Measurements from ENCODE around the gene POP7. TPM values are rescaled to one million over a fixed set of nuclear protein-coding genes. Genes with fewer than 3 reads are reported as not detected.

POP7 gene
- total and polyA plus RNA-seq, 5 experiments from 2014 or later, result 16.9 to 41.7 (median 32.6) TPM

GRCh38 chr7:100680576-100681271, 25.2 kb upstream of the POP7 start:
- POLR2A ChIA-PET, result interaction anchor here (0.6 to 11.9 kb wide), 12 partner anchors 10 to 483 kb away, joined by 3 to 170 read pairs (median 4); partner anchors contain the start of genes FBXO24, GIGYF1, LRCH4 and MOSPD3
- Mint-ChIP-seq H3K27ac (peak overlapping the region in 9 of 10 donors; percentile 29 to 83 (median 62)), H3K36me3 (peaks cover 0 to 55% (median 2%) of the 10 kb centered on the region in 3 donors), H3K27me3 (no peaks in the 10 kb centered on the region), H3K4me3 (peak overlapping the region in 4 of 10 donors; percentile 13 to 56 (median 46)), H3K4me1 (peaks cover 20 to 47% (median 42%) of the 10 kb centered on the region in 4 donors), H3K9me3 (no peaks in the 10 kb centered on the region)
- DNase-seq, result no peak
- ATAC-seq, result no peak

- Mint-ChIP-seq H3K4me3 (peak overlapping the region in 5 of 10 donors; percentile 10 to 64 (median 37)), H3K36me3 (peaks cover 0 to 57% (median 2%) of the 10 kb centered on the region in 3 donors), H3K4me1 (peaks cover 17 to 42% (median 38%) of the 10 kb centered on the region in 4 donors), H3K27ac (peak overlapping the region in 8 of 10 donors; percentile 29 to 86 (median 64)), H3K27me3 (no peaks in the 10 kb centered on the region), H3K9me3 (no peaks in the 10 kb centered on the region)
- ATAC-seq (peak; percentile 18 to 21), DNase-seq (no peak)
- POLR2A ChIA-PET, result interaction anchor here (0.7 to 11.9 kb wide), 9 partner anchors 9 to 98 kb away, joined by 3 to 170 read pairs (median 5); partner anchors contain the start of genes FBXO24, GIGYF1, LRCH4 and MOSPD3
Observed at GRCh38 chr7:100681491-100682227, 24.3 kb upstream of the POP7 start.

- no peak for ATAC-seq
- H3K27me3 Mint-ChIP-seq, result no peaks in the 10 kb centered on the region
- H3K27ac Mint-ChIP-seq, result no peak overlapping the region
- no peak overlapping the region for H3K4me3 Mint-ChIP-seq
- POLR2A ChIA-PET, result interaction anchor here (0.7 to 11.9 kb wide), 6 partner anchors 9 to 111 kb away, joined by 3 to 170 read pairs (median 3); partner anchors contain the start of genes FBXO24, GIGYF1, LRCH4 and MOSPD3
- H3K36me3 Mint-ChIP-seq, result peaks cover 0 to 53% (median 2%) of the 10 kb centered on the region in 3 donors
- H3K9me3 Mint-ChIP-seq, result no peaks in the 10 kb centered on the region
- no peak for DNase-seq
- H3K4me1 Mint-ChIP-seq, result peaks cover 17 to 39% (median 33%) of the 10 kb centered on the region in 4 donors
Observed at GRCh38 chr7:100682228-100682741, 23.6 kb upstream of the POP7 start.

- Mint-ChIP-seq H3K9me3 (no peaks in the 10 kb centered on the region), H3K36me3 (peaks cover 0 to 52% (median 2%) of the 10 kb centered on the region in 3 donors), H3K27me3 (no peaks in the 10 kb centered on the region), H3K27ac (peak overlapping the region in 1 of 10 donors; percentile 68), H3K4me1 (peaks cover 15 to 40% (median 33%) of the 10 kb centered on the region in 4 donors), H3K4me3 (no peak overlapping the region)
- POLR2A ChIA-PET, result interaction anchor here (0.6 to 11.9 kb wide), 6 partner anchors 8 to 112 kb away, joined by 3 to 170 read pairs (median 3); partner anchors contain the start of genes FBXO24, GIGYF1 and LRCH4
- DNase-seq, result no peak
- no peak for ATAC-seq
Observed at GRCh38 chr7:100682991-100683658, 22.8 kb upstream of the POP7 start.

DNA sequence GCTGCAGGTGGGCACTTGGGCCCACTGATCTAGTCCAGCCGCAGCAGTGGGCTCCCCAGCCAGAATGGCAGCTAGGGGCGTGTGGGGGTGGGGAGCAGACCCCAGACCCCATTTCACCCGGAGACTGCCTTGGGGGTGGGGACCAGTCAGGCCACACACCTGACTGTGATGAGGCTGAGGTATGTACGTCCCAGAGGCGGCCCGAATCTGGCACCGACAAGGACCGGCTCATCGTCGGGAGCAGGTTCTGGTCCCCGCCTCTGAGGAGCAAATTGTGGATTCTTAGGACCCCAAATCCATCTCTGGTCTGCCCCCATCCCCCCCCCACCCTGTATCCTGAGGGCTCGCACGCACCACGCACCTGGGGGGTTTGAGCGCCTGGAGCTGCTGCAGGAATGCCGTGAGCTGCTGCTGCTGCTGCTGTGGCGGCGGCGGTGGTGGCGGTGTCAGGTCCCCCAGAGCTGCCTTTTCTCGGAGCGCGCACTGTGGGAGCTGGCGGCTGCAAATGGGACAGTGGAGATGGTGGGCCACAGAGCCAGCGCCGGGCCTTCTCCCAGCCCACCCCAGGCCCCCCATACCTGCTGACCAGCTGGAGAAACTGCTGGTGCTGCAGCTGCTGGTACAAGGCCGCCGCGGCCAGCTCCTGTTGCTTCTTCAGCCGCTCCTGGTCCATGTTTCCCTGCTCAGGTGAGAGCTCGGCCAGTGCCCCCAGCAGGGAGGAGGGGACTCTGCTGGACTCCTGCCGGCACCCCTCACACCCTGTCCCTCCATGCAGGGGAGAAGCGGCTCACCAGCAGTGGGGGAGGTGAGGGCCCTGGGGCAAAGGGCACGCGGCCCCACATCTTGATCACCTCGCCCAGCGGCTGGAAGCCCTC, 22.0 kb upstream of the POP7 start:
- Mint-ChIP-seq H3K36me3 (peaks cover 0 to 50% (median 2%) of the 10 kb centered on the region in 3 donors), H3K9me3 (no peaks in the 10 kb centered on the region), H3K27ac (peak overlapping the region in 1 of 10 donors; percentile 68), H3K4me1 (peaks cover 14 to 42% (median 34%) of the 10 kb centered on the region in 4 donors), H3K4me3 (no peak overlapping the region), H3K27me3 (no peaks in the 10 kb centered on the region)
- POLR2A ChIA-PET, result interaction anchor here (0.6 to 11.9 kb wide), 4 partner anchors 7 to 113 kb away, joined by 3 to 170 read pairs (median 4); partner anchors contain the start of gene GIGYF1
- no peak for ATAC-seq
- DNase-seq, result no peak

GRCh38 chr7:100684534-100685042, 21.3 kb upstream of the POP7 start:
- Mint-ChIP-seq H3K4me3 (no peak overlapping the region), H3K36me3 (peaks cover 0 to 48% (median 2%) of the 10 kb centered on the region in 3 donors), H3K4me1 (peaks cover 18 to 43% (median 35%) of the 10 kb centered on the region in 4 donors), H3K27ac (no peak overlapping the region), H3K27me3 (no peaks in the 10 kb centered on the region), H3K9me3 (no peaks in the 10 kb centered on the region)
- POLR2A ChIA-PET, result interaction anchor here (11.9 to 12.7 kb wide), 2 partner anchors 5 to 6 kb away, joined by 170 read pairs; partner anchors contain the start of gene GIGYF1
- no peak for ATAC-seq
- DNase-seq, result no peak

DNA sequence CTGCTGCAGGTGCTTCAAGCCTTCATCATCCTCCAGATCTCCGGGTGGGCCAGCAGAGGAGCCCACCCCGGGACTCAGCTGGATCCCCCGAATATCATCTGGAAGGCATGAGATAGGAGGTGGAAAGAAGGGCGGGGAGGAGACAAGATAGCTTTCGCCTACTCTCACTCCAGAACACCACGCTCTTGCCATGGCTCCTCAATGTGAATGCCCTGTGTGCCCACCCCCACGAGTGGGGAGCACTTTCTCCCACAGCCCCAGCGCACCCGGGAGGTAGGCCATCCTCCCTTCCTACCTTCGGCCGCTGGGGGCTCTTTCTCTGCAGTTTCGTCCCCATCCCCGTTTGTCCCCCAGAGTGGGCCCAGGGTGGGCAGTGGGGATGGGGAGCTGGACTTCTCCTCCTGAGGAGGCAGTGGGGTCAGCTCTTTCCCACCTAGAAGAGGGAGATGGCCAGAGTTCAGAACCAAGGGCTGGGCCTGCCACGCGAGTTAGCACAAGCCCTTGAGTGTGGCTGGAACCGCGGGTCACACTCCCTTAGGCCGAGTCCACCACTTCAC, 20.8 kb upstream of the POP7 start:
- no peak overlapping the region for H3K27ac Mint-ChIP-seq

DNA sequence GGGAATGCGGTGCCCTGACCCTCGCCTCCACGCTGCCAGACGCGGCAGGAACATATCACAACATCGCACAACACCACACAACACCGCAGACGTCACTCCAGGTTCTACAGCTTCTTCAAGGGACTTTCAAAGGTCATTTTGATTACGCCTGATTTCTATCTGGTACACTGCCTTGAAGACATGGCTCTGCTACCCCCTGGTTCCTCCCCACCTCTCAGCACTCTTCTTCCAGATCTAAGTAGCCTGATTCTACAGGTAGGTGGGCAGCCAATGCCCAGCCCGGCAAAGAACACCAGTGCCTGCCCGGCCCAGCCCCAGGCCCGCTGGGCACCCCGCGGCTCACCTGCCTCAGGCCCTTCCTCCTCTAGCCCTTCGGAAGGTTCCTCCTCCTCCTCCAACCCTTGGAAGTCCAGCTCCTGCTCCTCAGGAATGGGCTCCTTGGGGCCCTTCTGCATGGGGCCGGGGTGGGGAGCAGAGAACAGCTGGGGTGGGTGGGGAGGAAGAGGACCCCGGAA, 20.2 kb upstream of the POP7 start:
- Mint-ChIP-seq H3K9me3 (no peaks in the 10 kb centered on the region), H3K36me3 (peaks cover 0 to 41% (median 2%) of the 10 kb centered on the region in 3 donors)
- POLR2A ChIA-PET, result interaction anchor here (1.0 to 12.7 kb wide), 3 partner anchors 5 to 20 kb away, joined by 4 to 170 read pairs (median 170); partner anchors contain the start of genes GIGYF1 and POP7

More for the DNA sequence above, 20.8 kb upstream of the POP7 start:
- Mint-ChIP-seq H3K9me3 (no peaks in the 10 kb centered on the region), H3K27me3 (no peaks in the 10 kb centered on the region), H3K4me3 (no peak overlapping the region), H3K4me1 (peaks cover 17 to 41% (median 35%) of the 10 kb centered on the region in 4 donors), H3K36me3 (peaks cover 0 to 44% (median 2%) of the 10 kb centered on the region in 3 donors)
- DNase-seq (no peak), ATAC-seq (no peak)
- POLR2A ChIA-PET, result interaction anchor here (11.9 to 12.7 kb wide), 2 partner anchors 5 to 6 kb away, joined by 170 read pairs; partner anchors contain the start of gene GIGYF1

GRCh38 chr7:100686201-100686821, 19.6 kb upstream of the POP7 start:
- DNase-seq, result no peak
- POLR2A ChIA-PET, result interaction anchor here (1.0 to 12.7 kb wide), 2 partner anchors 7 to 19 kb away, joined by 4 to 170 read pairs; partner anchors contain the start of gene POP7

More for the DNA sequence above, 20.2 kb upstream of the POP7 start:
- Mint-ChIP-seq H3K4me3 (no peak overlapping the region), H3K27ac (peak overlapping the region in 1 of 10 donors; percentile 69), H3K27me3 (no peaks in the 10 kb centered on the region), H3K4me1 (peaks cover 13 to 35% (median 31%) of the 10 kb centered on the region in 4 donors)
- DNase-seq (no peak), ATAC-seq (no peak)

GRCh38 chr7:100686822-100687211, 19.1 kb upstream of the POP7 start:
- Mint-ChIP-seq H3K4me1 (peaks cover 12 to 35% (median 25%) of the 10 kb centered on the region in 4 donors), H3K36me3 (peaks cover 0 to 43% (median 2%) of the 10 kb centered on the region in 3 donors), H3K9me3 (no peaks in the 10 kb centered on the region), H3K27ac (peak overlapping the region in 1 of 10 donors; percentile 87), H3K4me3 (no peak overlapping the region), H3K27me3 (no peaks in the 10 kb centered on the region)
- ATAC-seq, result no peak
- no peak for DNase-seq
- POLR2A ChIA-PET, result interaction anchor here (1.0 to 12.7 kb wide), 2 partner anchors 7 to 19 kb away, joined by 4 to 170 read pairs; partner anchors contain the start of gene POP7

More at GRCh38 chr7:100686201-100686821, 19.6 kb upstream of the POP7 start:
- Mint-ChIP-seq H3K27ac (peak overlapping the region in 3 of 10 donors; percentile 15 to 69 (median 29)), H3K4me1 (peaks cover 13 to 34% (median 26%) of the 10 kb centered on the region in 4 donors), H3K27me3 (no peaks in the 10 kb centered on the region), H3K4me3 (no peak overlapping the region), H3K36me3 (peaks cover 0 to 41% (median 2%) of the 10 kb centered on the region in 3 donors), H3K9me3 (no peaks in the 10 kb centered on the region)
- ATAC-seq, result no peak

Measured in naive thymus-derived CD8-positive, alpha-beta T cell (primary cell).